Right hindlimb (tissue), 1 donor: ENCODE results near the gene EXOC6B.
A peak's percentile ranks its signal among the peaks of the same experiment; 100 is the strongest.
"Not testable (repeated sequence)": the region's sequence is repeated elsewhere in the genome, so short reads cannot be mapped to it uniquely, and the experiment has no call there.

Experiments
- DNase-seq: peaks from one replicate; pipeline ENCODE4 v3.0.0-alpha.2; 2018

EXOC6B gene

DNA sequence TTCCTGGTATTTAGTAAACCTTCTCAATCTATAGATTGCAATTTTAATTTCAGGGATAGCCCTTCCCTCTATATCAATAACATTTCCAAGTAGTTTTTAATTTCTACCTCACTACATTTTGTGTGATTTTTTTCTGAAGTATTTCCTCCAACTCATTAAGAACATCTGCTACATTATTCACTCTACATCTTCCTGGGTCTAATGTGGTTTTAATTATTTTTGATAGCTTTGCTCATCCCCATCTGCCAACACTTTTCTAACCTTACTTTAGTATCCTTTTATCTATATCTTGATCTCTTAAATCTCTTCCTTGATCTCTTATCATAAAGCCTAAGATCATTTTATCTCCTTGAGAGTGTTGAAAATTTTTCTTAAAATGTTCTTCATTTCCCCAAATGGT, 399.8 kb downstream of the EXOC6B start:
- no peak for DNase-seq

DNA sequence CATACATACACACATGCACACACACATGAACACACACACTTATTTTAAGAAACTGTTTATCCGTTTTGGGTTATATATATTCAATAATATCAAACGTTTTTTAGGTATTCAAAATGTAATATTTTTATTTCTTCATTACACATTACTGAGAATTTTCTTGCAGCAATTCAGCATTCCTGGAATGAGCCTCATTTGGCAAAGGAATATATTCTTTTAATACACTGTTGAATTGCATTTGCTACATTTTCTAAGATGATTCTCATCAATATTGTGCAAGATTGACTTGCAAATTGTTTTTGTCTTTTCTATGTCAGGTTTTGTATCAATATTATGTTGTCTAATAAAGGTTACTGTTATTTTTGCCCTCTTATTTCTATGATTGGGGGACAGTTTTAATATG, 402.1 kb downstream of the EXOC6B start:
- DNase-seq = no peak

DNA sequence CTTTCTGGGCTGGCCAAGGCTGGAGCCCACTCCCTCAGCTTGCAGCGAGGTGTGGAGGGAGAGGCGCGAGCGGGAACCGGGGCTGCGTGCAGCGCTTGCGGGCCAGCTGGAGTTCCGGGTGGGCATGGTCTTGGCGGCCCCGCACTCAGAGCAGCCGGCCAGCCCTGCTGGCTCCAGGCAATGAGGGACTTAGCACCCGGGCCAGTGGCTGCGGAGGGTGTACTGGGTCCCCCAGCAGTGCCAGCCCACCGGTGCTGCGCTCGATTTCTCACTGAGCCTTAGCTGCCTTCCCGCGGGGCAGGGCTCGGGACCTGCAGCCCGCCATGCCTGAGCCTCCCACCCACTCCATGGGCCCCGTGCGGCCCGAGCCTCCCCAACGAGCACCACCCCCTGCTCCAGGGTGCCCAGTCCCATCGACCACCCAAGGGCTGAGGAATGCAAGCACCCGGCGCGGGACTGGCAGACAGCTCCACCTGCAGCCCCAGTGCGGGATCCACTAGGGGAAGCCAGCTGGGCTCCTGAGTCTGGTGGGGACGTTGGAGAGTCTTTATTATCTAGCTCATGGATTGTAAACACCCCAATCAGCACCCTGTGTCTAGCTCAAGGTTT, 404.0 kb downstream of the EXOC6B start:
- DNase-seq = not testable (repeated sequence)

DNA sequence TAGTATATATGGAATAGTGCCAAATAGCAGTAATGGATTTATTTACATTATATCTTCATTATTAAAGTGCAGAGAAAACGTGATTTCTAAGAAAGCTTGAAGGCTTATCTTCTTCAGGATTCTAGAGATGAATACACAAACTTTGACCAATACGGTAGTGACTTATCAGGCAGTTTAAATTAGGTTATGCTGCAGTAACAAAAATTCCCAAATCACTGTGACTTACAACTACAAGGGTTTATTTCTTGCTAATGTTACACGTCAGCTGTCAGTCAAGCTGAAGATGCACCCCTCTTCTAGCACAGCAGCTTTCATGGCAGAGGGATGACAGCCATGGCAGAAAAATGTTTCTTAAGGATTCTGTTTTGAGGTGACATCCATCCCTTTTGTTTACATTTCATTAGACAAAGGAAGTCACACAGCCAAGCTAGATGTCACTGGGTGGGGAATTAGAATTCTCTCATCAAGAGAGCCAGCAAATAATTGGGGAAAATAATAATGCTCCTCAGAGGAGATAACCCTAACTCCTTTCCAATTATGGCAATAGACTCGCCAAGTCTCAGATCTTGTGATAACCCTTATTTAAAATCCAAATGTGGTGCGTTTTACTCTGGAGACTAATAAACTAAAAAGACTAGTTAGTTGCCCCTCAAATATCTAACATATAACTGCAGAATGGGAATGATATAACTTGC, 409.9 kb downstream of the EXOC6B start:
- DNase-seq = no peak

DNA sequence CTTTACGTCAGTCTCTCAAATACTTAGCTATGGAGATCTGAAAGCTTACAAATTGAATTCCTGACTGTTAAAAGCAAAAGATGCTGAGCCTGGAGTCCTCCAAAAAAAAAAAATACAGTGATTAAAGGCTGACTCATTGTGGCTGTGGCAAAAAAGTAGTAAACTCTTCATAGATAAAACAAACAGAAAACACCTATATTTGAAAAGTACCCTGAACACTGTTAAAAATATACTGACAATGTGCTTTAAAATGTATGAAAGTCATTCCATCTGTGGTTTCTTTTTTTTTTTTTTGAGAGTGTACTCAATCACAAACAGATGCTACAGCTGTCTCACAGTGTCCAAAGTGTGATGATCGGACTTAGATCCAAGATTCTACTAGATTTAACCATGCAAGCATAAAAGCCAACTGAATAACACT, 410.6 kb downstream of the EXOC6B start:
- DNase-seq = no peak

DNA sequence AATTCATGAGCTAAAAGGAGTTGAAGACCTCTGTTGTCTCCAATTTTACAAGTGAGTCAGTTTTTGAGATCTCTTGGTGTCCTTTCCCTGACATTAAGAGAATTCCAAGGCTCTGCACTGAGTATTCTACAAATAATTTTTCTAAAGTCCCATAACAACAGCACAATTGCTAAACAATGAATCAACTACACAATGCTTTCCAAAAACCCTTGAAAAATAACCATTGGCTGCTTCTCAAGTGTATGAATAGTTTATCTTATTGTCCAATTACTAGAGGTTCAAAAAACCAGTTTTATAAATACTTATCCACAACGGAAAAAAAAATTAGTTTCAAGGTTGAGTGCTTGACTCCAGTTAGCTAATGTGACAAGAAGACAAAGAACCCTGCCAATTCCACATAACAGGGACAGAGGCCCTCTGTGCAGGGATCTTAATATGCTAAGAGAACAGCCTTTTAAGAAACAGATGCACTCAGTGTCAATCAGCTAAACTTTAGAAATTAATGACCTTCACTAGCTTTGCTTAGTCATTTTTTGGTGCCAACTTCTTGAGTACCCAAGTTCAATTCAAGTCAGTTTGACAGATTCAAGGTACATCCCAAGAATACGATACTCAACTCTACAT, 411.6 kb downstream of the EXOC6B start:
- DNase-seq = peak; percentile 24

DNA sequence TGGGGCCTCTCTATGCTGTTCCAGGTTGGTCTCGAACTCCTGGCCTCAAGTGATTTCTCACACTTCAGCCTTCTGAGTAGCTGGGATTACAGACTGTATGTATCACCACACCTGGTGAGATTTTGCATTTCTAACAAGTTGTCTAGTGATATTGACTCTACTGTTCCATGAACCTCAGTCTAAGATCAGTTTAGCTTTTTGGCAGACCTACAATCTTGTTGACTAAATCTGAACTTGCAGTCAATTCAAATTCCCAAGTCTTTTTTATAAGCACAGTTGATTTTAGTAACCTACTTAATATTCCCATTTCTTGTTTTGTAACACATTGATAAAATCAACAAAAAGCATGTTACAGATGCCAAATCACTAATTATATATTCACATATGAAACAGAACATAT, 412.1 kb downstream of the EXOC6B start:
- DNase-seq = no peak

DNA sequence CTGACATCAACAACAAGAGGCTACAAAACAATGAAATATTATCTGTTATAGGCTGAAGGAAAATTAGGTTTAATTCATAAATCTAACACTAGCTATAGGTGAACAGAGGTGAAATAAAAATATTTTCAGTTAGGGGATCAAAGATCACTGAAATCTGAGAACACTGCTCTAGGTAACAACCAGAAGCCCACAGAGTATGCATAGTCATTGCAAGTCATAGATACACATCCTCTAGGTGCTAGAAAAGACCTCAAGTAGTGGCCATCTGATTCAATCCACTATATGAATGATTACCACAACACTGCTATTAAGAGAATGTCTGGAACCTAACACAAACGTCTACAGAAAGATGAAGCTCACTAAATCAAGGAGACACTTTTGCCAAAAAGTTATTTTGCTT, 413.6 kb downstream of the EXOC6B start:
- DNase-seq = no peak

DNA sequence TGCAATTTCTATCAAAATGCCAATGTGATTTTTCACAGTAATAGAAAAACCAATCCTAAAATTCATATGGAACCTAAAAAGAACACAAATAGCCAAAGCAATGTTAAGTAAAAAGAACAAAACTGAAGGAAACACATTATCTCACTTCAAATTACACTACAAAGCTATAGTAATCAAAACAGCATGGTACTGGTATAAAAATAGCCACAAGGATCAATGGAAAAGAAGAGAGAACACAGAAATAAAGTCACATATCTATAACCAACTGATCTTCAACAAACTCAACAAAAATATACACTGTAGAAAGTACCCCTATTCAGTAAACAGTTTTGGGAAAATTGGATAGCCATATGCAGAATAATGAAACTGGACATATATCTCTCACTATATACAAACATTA, 426.0 kb downstream of the EXOC6B start:
- no peak for DNase-seq

DNA sequence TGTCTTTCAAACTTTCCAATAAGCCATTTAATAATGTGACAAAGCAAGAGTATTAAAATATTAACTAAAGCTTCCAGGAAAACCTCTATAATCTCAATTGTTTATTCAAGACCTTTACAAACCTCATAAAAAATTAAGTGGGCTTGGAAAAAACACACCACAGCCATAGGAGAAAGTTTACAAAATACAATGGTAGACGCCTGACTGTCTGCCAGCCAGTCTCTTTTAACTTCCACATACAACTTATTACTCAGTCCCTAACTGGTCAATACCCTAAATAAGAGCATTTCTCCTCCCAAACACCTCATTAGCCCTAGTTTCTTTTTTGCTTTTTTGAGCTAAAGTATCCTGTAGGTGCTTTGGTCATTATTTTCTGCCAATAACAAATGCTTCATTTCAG, 430.7 kb downstream of the EXOC6B start:
- no peak for DNase-seq

DNA sequence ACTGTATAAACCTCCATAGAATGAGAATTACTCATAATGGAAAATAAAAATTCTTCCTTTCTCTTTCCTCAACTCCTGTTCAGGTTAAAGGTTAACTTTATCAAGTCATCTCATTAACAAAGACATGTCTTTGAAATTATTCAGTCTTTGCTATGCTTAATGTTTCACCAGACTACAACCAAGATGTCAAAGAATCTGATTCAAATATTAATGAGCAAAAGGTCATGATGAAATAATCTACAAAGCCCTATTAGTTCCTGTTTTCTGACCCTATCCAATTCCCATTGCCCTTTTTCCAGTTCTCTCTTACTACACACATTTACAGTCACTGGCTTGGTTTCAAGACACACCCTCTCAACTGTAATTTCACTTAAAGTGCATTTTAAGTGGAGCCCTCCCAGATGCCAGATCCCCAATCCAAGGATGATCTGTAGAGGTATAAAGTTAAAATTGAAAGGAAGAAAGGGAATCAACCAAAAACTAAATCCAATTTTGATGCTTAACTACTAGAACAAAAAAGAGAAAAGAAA, 431.2 kb downstream of the EXOC6B start:
- DNase-seq = no peak

DNA sequence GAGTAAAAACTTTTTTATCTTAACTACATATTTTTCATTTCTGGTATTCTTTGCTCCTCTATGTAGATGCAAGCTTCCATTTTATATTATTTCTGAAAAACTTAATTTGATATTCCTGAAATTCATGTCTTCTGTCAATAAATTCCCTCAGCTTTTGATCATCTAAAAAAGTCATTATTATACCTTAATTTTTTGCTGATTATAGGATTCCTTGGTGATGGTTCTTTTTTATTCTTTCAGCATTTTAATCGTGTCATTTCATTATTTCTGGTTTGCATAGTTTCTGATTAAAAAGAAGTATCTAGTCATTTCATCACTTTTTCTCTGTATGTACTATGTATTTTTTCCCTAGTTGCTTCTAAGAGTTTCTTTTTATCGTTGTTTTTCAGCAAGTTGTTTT, 436.4 kb downstream of the EXOC6B start:
- DNase-seq = no peak

DNA sequence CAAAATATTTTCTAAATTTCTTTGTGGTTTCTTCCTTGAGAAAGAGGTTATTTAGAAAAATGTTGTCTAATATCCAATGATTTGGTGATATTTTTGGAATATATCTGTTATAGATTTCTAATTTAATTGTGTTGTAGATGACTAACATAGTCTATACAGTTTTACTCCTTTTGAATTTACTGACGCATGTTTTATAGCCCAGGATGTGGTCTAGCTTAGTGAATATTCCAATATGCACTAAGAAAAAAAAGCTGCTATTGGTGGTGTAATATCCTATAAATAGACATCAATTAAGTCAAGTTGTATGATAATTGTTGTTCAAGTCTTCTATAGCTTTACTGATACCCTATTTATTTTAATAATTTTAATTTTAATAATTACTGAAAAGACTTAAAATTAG, 437.6 kb downstream of the EXOC6B start:
- no peak for DNase-seq

DNA sequence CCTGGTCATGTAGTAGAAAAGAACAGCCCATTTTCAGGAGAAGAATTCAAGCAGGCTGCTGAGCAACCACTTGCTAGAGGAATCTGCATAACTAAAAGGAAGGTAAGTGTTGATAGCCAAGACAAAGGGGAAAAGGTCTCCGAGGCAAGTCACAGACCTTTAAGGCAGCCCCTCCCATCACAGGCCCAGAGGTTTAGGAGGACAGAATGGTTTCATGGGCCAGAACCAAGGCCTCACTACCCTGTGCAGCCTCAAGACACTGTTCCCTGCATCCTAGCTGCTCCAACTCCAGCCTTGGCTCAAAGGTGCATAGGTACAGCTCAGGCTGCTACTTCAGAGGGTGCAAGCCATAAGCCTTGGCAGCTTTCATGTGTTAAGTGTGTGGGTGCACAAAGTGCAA, 439.5 kb downstream of the EXOC6B start:
- no peak for DNase-seq

DNA sequence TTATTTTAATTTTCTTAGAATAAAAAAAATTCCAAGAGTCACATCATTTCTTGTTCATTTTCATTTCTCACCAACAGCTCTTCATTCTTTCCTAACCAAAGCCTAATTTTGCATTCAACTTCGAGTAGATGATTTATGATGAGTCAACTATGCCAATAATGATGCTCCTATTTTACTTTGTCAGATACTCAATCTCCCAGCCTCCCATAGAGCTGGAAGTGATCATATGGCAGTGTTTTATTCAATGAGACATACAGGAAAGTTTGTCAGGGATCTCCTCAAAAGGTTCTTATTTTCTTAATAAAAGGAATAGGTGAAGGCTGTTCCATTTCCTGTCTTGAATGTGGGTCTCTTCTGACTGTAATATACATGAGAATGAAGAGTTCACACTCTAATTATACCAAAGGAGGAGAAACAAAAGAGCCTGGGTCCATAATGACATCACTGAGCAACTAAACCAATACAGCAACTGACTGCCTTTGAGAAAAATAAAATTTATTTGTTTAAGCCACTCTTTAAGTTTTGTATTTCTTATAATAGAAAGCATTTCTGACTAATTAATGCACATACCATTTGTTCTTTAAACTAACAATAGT, 447.0 kb downstream of the EXOC6B start:
- DNase-seq = no peak

DNA sequence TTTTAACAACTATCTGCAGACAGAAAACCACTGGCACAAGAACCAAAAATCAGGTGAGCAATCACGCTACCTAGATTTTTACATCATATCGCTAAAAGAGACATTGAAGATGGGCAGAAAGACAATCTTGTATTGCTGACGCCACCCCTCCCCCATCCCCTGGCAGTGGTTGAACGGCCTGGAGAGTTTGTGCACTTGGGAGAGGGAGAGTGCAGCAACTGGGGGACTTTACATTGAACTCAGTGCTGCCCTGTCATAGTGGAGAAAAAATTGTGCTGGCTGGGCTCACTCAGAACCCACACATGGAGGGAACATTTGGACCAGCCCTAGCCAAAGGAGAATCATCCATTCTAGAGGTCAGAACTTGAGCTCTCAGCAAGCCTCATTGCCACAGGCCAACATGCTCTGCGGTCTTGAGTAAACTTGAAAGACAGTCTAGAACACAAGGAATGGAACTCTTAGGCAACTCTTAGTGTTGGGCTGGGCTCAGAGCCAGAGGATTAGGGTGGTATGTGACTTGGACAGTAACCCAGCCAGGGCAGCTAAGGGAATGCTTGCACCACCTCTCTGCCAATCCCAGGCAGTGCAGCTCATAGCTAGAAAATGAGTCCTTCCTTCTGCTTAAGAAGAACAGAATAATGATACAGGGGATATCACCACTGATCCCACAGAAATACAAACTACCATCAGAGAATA, 458.2 kb downstream of the EXOC6B start:
- peak; percentile 35 for DNase-seq

DNA sequence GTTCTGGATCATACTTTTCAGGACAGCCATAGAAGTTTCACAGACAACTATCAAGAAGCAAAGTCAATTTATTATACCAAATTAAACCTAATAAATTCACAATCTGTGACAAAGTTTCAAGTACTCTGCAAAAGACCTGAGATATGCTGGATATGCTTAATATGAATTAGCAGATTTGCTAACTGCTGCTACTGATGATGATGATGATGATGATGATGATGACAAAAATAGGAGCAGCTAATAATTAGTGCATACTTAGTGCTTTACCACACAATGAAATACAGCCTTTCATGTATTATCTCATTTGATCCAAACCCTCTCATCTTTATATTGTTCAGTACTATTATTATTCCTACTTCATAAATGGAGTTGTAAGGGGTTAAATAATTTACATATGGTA, 462.4 kb downstream of the EXOC6B start:
- no peak for DNase-seq

DNA sequence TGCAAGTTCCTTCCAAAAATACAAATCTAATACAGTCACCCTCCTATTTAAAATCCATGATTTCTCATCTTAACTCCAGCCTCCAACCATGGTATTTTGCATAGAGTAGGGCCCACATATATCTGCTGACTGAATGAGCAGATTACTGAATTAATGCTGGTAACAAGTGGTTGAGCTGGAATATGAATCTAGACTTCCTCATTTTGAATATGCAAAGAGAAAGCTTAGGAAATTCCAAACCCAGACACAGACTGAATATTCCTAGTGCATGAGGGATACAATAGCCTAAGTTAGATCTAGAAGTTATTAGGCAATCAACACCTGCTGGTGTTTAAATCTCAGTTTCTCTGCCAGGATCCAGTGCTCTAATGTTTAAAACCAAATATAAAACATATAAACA, 463.1 kb downstream of the EXOC6B start:
- no peak for DNase-seq

DNA sequence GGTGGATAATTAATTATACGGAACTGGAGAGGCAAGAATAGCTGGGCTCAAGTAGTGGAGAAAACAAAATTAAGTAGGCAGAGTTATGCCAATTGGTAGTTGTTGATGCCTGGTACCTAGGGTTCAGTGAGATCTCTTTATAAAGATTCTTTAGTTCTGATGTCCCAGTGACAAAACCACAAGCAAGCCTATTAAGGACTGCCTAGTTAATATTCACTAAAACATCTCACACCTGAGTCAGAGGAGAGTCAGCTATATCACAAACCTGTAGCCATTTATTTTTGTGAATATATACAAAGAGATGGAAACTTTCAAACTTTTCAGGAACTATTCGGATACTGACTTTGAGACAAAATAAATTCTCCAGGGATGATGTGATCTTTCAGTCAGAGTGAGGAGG, 464.3 kb downstream of the EXOC6B start:
- DNase-seq = no peak

DNA sequence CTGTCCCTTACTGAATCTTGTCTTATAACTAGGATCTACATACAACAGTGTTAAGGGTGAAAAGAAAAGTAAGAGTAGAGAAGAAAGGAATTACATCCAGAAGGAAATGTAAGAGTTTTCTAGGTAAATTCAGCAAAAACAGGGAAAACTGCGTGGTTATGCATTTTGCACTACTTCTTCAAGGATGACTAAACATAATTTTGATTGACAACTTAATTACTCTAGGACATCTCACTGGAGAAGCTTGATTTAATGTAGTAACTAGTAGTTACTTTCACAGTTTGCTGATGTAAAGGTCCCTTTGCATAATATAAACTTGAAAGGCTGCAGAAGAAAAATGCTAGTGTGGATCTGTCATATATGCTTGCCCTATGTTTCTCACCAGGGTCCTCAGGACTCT, 464.8 kb downstream of the EXOC6B start:
- DNase-seq = no peak

DNA sequence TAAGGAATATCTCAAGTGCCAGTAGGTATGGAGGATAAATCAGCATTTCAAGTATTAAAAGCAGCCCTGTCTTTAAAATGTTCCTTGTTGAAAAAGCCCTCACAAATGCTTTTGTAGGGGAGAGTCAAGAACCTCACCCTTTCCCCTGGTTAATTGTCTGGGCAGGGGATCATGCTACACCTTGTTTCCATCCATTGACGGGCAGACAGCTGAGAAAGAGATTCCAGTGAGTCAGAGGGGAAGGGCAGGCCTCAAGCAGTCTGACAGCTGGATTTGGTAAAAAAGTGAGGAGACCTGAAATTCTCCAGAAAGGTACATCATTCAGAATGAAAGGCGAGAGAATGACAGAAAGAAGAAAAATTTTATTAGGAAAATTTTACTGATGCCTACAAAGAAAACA, 475.0 kb downstream of the EXOC6B start:
- no peak for DNase-seq

DNA sequence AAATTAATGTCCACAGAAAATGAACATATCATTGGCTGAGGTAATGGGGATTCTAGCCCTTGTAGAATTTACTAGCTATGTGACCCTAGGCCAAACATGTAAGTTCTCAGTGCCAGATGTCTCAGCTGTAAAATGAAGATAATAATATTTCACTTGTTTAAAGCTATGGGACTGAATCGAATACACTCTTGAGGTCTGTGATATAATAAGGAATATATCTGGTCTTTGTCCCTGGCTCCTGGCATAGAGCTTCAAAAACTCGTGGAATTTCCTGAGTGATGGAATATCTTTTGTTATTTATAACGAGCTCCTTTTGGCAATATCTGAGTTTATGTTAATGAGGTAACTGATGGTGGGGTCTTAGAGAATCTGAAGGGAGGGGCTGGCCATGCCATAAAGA, 476.8 kb downstream of the EXOC6B start:
- no peak for DNase-seq

DNA sequence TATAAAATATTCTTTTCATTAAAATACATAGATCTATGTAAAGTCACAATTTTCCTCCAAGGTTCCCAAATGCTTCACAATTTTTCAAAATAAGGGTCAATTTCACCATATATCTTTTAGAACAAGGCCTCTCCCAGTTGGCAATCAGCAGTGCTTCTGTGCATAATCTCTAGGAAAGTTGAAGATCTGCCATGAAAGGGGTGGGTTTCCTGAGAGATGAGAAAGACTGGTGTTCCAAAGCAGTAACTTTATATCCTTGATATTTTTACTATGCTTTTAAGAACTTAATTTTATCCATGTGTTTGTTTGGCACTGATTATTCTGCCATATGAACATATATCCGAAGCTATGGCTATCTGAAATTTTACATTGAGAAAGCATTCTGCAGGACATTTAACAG, 478.8 kb downstream of the EXOC6B start:
- DNase-seq = no peak
